Inflammatory macrophage (primary cell): ENCODE results near the gene RIMBP2.

Experiments
- DNase-seq, 2 donors: peaks; one replicate each; pipeline ENCODE4 v3.0.0-alpha.2; 2020 to 2022

RIMBP2 gene

GRCh38 chr12:130350715-130351114, 365.4 kb downstream of the RIMBP2 start:
- DNase-seq: no peak

- DNase-seq: no peak
Measured at GRCh38 chr12:130347588-130347987, 368.5 kb downstream of the RIMBP2 start.
